ENCODE data around the gene GRHL1. TPM values are rescaled to one million over a fixed set of nuclear protein-coding genes. Genes with fewer than 3 reads are reported as not detected.

The GRHL1 gene
- total and polyA plus RNA-seq, 4 donors = 3.6 to 13.7 (median 6.1) TPM

DNA sequence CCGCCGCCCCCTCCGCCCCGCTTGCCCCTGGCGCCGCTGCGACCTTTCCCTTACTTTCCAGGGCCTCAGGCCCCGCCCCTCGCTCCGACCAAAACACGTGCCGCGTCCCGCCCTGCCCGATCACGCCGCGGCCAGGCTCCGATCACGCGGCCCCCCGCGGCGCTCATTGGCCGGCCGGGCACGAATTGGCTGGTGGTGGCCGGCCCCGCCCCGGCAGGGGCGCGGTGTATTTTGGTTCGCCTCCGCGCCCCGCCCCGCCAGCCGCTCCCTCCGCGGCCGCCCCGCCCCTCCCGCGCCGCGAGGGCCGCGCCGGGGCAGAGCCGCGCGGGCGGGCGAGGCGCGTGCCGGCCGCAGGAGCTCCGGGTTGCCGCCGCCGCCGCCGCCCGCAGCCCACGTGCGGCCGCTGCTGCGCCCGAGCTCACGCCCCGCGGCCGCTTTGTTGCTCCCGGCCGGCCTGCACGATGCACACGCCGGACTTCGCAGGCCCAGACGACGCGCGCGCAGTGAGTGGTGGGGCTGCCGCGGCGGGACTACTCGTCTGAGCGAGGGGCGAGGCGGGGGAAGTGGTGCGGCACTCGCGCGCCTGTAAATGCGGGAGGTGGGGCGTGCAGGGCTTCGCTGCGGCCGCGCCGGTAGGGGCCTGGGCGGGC lies 91.9 kb downstream of the GRHL1 start, which contains the start of gene KLF11:
Gene KLF11, plus strand, starts transcription at position 295 of the 650 bp plus-strand sequence. Its CDS starts 167 bp downstream, at position 462.
- no peaks in the 10 kb centered on the region for H3K27me3 ChIP-seq (ENCODE audit: control insufficient read depth in 4 of 4, insufficient read depth in 4 of 4, low read length in 3 of 4)
- DNase-seq (ENCODE audit: low spot score) = peak; percentile 91
- peaks cover 5 to 20% (median 12%) of the 10 kb centered on the region in 4 donors for H3K36me3 ChIP-seq (ENCODE audit: control insufficient read depth in 4 of 4, insufficient read depth in 3 of 4, low read depth in 1 of 4, low read length in 3 of 4)
- under 1% methylated on average over 104 of the region's 104 CpGs for WGBS
- peak within 1 kb of the TSS; percentile 86 to 93 for H3K9ac ChIP-seq (ENCODE audit: low read depth in 1 of 2, low read length in 2 of 2)
- H3K9me3 ChIP-seq (ENCODE audit: control insufficient read depth in 4 of 4, low read length in 3 of 4) = no peaks in the 10 kb centered on the region
- H3K4me3 ChIP-seq (ENCODE audit: low read depth in 1 of 3, low read length in 3 of 3) = peak within 1 kb of the TSS; percentile 73 to 90 (median 80)
- H3K27ac ChIP-seq (ENCODE audit: low read depth in 1 of 2, low read length in 2 of 2) = peak within 1 kb of the TSS; percentile 96 to 97
- TF ChIP-seq RXRA (IDR thresholded peaks at IDR 0.05) = no peak
- no peak for TF ChIP-seq RAD21 (IDR thresholded peaks at IDR 0.05)
- no peak for TF ChIP-seq CTCF (IDR thresholded peaks at IDR 0.05; ENCODE audit: low read depth, low read length, missing input control)
- peak in 1 of 2 donors; percentile 5 for TF ChIP-seq HNF4A (conservative IDR thresholded peaks at IDR 0.05)
- TF ChIP-seq FOXA1 (IDR thresholded peaks at IDR 0.05) = no peak
- TF ChIP-seq MAX (IDR thresholded peaks at IDR 0.05) = no peak
- TF ChIP-seq, protein P1, sequence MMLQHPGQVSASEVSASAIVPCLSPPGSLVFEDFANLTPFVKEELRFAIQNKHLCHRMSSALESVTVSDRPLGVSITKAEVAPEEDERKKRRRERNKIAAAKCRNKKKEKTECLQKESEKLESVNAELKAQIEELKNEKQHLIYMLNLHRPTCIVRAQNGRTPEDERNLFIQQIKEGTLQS (IDR thresholded peaks at IDR 0.05) = no peak
- TF ChIP-seq FOXA2 (IDR thresholded peaks at IDR 0.05) = no peak
- TF ChIP-seq ZBTB33 (IDR thresholded peaks at IDR 0.05) = no peak
- TF ChIP-seq EGR1 (IDR thresholded peaks at IDR 0.05; ENCODE audit: low read depth in 2 of 2) = peak in 1 of 2 donors; percentile 81
- H3K4me1 ChIP-seq (ENCODE audit: control insufficient read depth in 4 of 4, insufficient read depth in 4 of 4, low read length in 3 of 4) = peaks cover 12 to 61% (median 41%) of the 10 kb centered on the region in 4 donors

DNA sequence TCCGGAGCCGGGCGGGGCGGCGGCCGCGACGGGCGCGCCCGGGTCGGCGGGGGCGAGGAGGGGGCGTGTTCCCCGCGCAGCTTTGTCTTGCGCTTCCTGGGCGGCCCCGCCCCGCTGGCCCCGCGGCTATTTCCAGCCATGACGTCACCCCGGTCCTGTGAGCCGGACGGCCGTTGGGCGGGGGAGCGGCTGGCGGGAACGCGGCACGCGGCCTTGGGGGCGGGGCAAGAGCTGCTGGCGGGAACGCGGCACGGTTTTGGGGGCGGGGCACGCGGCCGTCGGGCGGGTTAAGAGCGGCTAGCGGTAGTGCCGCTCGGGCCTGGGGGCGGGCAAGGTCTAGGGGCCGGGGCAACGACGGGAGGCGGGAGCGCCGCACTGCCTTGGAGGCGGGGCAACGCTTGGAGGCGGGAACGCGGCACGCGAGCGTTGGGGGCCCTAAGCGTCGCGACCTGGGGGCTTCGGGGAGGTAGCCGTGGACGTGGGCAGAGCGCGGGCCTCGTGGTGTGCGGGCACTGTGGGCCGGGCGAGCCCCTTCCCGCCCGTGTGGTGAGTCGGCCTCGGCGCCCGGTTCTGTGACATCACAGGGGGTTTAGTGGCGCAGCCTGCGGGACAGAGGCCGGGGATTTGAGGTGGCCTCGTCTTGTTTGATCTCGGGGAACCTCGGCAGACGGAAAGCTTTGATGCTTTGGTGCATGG lies 92.6 kb downstream of the GRHL1 start:
- 5% methylated on average over 90 of the region's 90 CpGs for WGBS
- H3K9me3 ChIP-seq (ENCODE audit: control insufficient read depth in 4 of 4, low read length in 3 of 4) = no peaks in the 10 kb centered on the region
- H3K27ac ChIP-seq (ENCODE audit: low read depth in 1 of 2, low read length in 2 of 2) = peak overlapping the region; percentile 96 to 97
- H3K36me3 ChIP-seq (ENCODE audit: control insufficient read depth in 4 of 4, insufficient read depth in 3 of 4, low read depth in 1 of 4, low read length in 3 of 4) = peaks cover 5 to 23% (median 16%) of the 10 kb centered on the region in 4 donors
- peak overlapping the region; percentile 86 to 93 for H3K9ac ChIP-seq (ENCODE audit: low read depth in 1 of 2, low read length in 2 of 2)
- DNase-seq (ENCODE audit: low spot score) = peak; percentile 93
- H3K4me3 ChIP-seq (ENCODE audit: low read depth in 1 of 3, low read length in 3 of 3) = peak overlapping the region; percentile 69 to 90 (median 80)
- H3K27me3 ChIP-seq (ENCODE audit: control insufficient read depth in 4 of 4, insufficient read depth in 4 of 4, low read length in 3 of 4) = no peaks in the 10 kb centered on the region
- peaks cover 12 to 68% (median 45%) of the 10 kb centered on the region in 4 donors for H3K4me1 ChIP-seq (ENCODE audit: control insufficient read depth in 4 of 4, insufficient read depth in 4 of 4, low read length in 3 of 4)
- TF ChIP-seq REST (IDR thresholded peaks at IDR 0.05) (peak; percentile 50), JUND (IDR thresholded peaks at IDR 0.05) (peak in 1 of 2 donors; percentile 36), TAF1 (conservative IDR thresholded peaks at IDR 0.05) (no peak), CTCF (IDR thresholded peaks at IDR 0.05; ENCODE audit: low read depth, low read length, missing input control) (peak; percentile 2), GABPA (IDR thresholded peaks at IDR 0.05 in 1 of 2, conservative IDR thresholded peaks at IDR 0.05 in 1 of 2) (no peak), ZBTB33 (IDR thresholded peaks at IDR 0.05) (no peak), HNF4A (conservative IDR thresholded peaks at IDR 0.05) (no peak), NR2F2 (IDR thresholded peaks at IDR 0.05) (no peak), FOXA1 (IDR thresholded peaks at IDR 0.05) (no peak), EGR1 (IDR thresholded peaks at IDR 0.05; ENCODE audit: low read depth in 2 of 2) (peak in 1 of 2 donors; percentile 88)
- TF ChIP-seq, protein P1 (IDR thresholded peaks at IDR 0.05) = no peak

Measured in liver (tissue), 9 donors.